Spinal cord (tissue), 10 donors: Measurements from ENCODE around the gene PCDHAC1. TPM values are rescaled to one million over a fixed set of nuclear protein-coding genes. Genes with fewer than 3 reads are reported as not detected.
"Not testable (repeated sequence)": the region's sequence is repeated elsewhere in the genome, so short reads cannot be mapped to it uniquely, and the experiment has no call there.

Experiments used
- DNase-seq, 6 donors: peaks; one replicate each; pipeline versions ENCODE4 v3.0.0 to v3.0.0-alpha.2; 2013 to 2015; ENCODE audit warnings: low spot score in 6 of 6, low read depth in 4 of 6
- H3K27ac ChIP-seq: one replicate; pipeline ENCODE4 v1.5.1; 2013; ENCODE audit warnings: low read depth, low read length, control low read depth
- H3K27me3 ChIP-seq: one replicate; pipeline ENCODE4 v1.6.1; 2013; ENCODE audit warnings: low read length; ENCODE audit not compliant: control insufficient read depth, insufficient read depth
- H3K36me3 ChIP-seq: one replicate; pipeline ENCODE4 v1.6.1; 2013; ENCODE audit warnings: low read length; ENCODE audit not compliant: control insufficient read depth, insufficient read depth
- H3K4me1 ChIP-seq: one replicate; pipeline ENCODE4 v1.6.1; 2013; ENCODE audit warnings: low read length; ENCODE audit not compliant: control insufficient read depth, insufficient read depth
- H3K4me3 ChIP-seq: one replicate; pipeline ENCODE4 v1.5.1; 2013; ENCODE audit warnings: low read depth, low read length, control low read depth
- H3K9me3 ChIP-seq: one replicate; pipeline ENCODE4 v1.6.1; 2013; ENCODE audit warnings: low read length; ENCODE audit not compliant: control insufficient read depth, insufficient read depth
- WGBS: methylation state at CpG from one replicate; pipeline ENCODE4 v1.1.5; 2013; ENCODE audit warnings: missing lambda C conversion rate; ENCODE audit not compliant: insufficient coverage; 5-methylcytosine and 5-hydroxymethylcytosine counted together
- long read RNA-seq, 4 donors: transcript quantifications; one replicate each; lab custom pipeline, GENCODE V29; 2026
- polyA plus RNA-seq, 2 donors: library from polyadenylated mRNA; unstranded; fragments of 120-200 nt; gene quantifications; one replicate each; pipeline ENCODE4 v1.2.1, GENCODE V29; 2013; ENCODE audit not compliant: insufficient read length in 2 of 2
- total RNA-seq, 2 donors: library from RNA; depleted of rRNA in 1 of 2; stranded (reverse); fragments of 120-200 nt in 1 of 2; fragments of >200 nt in 1 of 2; gene quantifications; one replicate each; pipeline versions ENCODE4 v1.2.3 to v1.2.4, GENCODE V29; 2013 to 2014
- donor health status: healthy.

PCDHAC1 gene
- total RNA-seq (10 to 100 TPM in 1 of 2 donors, 1 to 10 TPM in 1; 3.3 to 14.2 TPM), polyA plus RNA-seq (1 to 10 TPM; 3.6 to 3.8 TPM)
- long read RNA-seq, donor 1, full-length matches to known transcripts: 1 of 1 reads
- long read RNA-seq, donor 1, partial matches to known transcripts: 0 of 1 reads
- long read RNA-seq, donor 1, other reads (novel, unspliced or antisense): 0 of 1 reads
- long read RNA-seq, donor 2, full-length matches to known transcripts: 4 of 4 reads
- long read RNA-seq, donor 2, partial matches to known transcripts: 0 of 4 reads
- long read RNA-seq, donor 2, other reads (novel, unspliced or antisense): 0 of 4 reads
- long read RNA-seq, donor 3, full-length matches to known transcripts: 3 of 3 reads
- long read RNA-seq, donor 3, partial matches to known transcripts: 0 of 3 reads
- long read RNA-seq, donor 3, other reads (novel, unspliced or antisense): 0 of 3 reads
- long read RNA-seq, donor 4: 0 reads

GRCh38 chr5:140925806-140926442, at the start of gene PCDHAC1:
PCDHAC1 (plus strand) TSS chr5:140926299; CDS start chr5:140926893, 594 bp downstream.
- under 1% methylated on average over 38 of the region's 41 CpGs for WGBS
- Histone ChIP-seq H3K36me3 (no peaks in the 10 kb centered on the region), H3K9me3 (no peaks in the 10 kb centered on the region), H3K4me3 (peak within 1 kb of the TSS; percentile 47), H3K27ac (no peak within 1 kb of the TSS), H3K4me1 (peaks cover 19% of the 10 kb centered on the region), H3K27me3 (peaks cover 18% of the 10 kb centered on the region)
- DNase-seq: peak in 3 of 6 donors; percentile 2 to 32 (median 23)

- H3K4me1 ChIP-seq, DNase-seq, H3K27me3 ChIP-seq, H3K27ac ChIP-seq, H3K4me3 ChIP-seq: not testable (repeated sequence)
- WGBS: 34% methylated on average over 80 of the region's 80 CpGs
- Histone ChIP-seq H3K9me3 (peaks cover 17% of the 10 kb centered on the region), H3K36me3 (peaks cover 12% of the 10 kb centered on the region)
Measured at GRCh38 chr5:140876541-140877261, 49.4 kb upstream of the PCDHAC1 start.

GRCh38 chr5:140877262-140877581, 48.9 kb upstream of the PCDHAC1 start:
- Histone ChIP-seq H3K27me3 (no peaks in the 10 kb centered on the region), H3K36me3 (peaks cover 13% of the 10 kb centered on the region), H3K4me1 (peaks cover under 1% of the 10 kb centered on the region), H3K27ac (no peak overlapping the region), H3K9me3 (peaks cover 17% of the 10 kb centered on the region), H3K4me3 (no peak overlapping the region)
- 38% methylated on average over 37 of the region's 37 CpGs for WGBS
- no peak for DNase-seq

GRCh38 chr5:140881889-140882590, 44.1 kb upstream of the PCDHAC1 start, which contains the start of gene PCDHA13:
PCDHA13 (plus strand) TSS chr5:140882124; CDS start chr5:140882269, 145 bp downstream.
- Histone ChIP-seq H3K4me1 (peaks cover 7% of the 10 kb centered on the region), H3K36me3 (peaks cover 17% of the 10 kb centered on the region), H3K27me3 (no peaks in the 10 kb centered on the region), H3K27ac (no peak within 1 kb of the TSS), H3K9me3 (peaks cover 27% of the 10 kb centered on the region), H3K4me3 (peak within 1 kb of the TSS; percentile 26)
- 3% methylated on average over 19 of the region's 35 CpGs for WGBS
- DNase-seq: peak in 2 of 6 donors; percentile 38 to 77

- Histone ChIP-seq H3K27ac (no peak overlapping the region), H3K9me3 (peaks cover 23% of the 10 kb centered on the region)
- 13% methylated on average over 12 of the region's 12 CpGs for WGBS
Measured at GRCh38 chr5:140882591-140882899, 43.6 kb upstream of the PCDHAC1 start.

GRCh38 chr5:140883373-140883772, 42.7 kb upstream of the PCDHAC1 start:
- H3K27ac ChIP-seq: no peak overlapping the region
- peaks cover 7% of the 10 kb centered on the region for H3K4me1 ChIP-seq
- H3K36me3 ChIP-seq: peaks cover 11% of the 10 kb centered on the region
- 34% methylated on average over 41 of the region's 41 CpGs for WGBS
- H3K27me3 ChIP-seq: no peaks in the 10 kb centered on the region
- DNase-seq: no peak
- H3K4me3 ChIP-seq: no peak overlapping the region
- H3K9me3 ChIP-seq: peaks cover 22% of the 10 kb centered on the region

More at GRCh38 chr5:140882591-140882899, 43.6 kb upstream of the PCDHAC1 start:
- Histone ChIP-seq H3K4me3 (peak overlapping the region; percentile 26), H3K27me3 (no peaks in the 10 kb centered on the region), H3K36me3 (peaks cover 12% of the 10 kb centered on the region), H3K4me1 (peaks cover 7% of the 10 kb centered on the region)
- DNase-seq: peak in 2 of 6 donors; percentile 16 to 57

- no peak for DNase-seq
- Histone ChIP-seq H3K27me3 (no peaks in the 10 kb centered on the region), H3K9me3 (peaks cover 20% of the 10 kb centered on the region), H3K4me3 (no peak overlapping the region), H3K36me3 (peaks cover 11% of the 10 kb centered on the region), H3K4me1 (peaks cover 7% of the 10 kb centered on the region), H3K27ac (no peak overlapping the region)
- 33% methylated on average over 79 of the region's 79 CpGs for WGBS
Measured at GRCh38 chr5:140883927-140884697, 42.0 kb upstream of the PCDHAC1 start.

GRCh38 chr5:140916325-140916724, 9.8 kb upstream of the PCDHAC1 start:
- H3K4me1 ChIP-seq: no peaks in the 10 kb centered on the region
- peaks cover 1% of the 10 kb centered on the region for H3K9me3 ChIP-seq
- no peaks in the 10 kb centered on the region for H3K27me3 ChIP-seq
- H3K36me3 ChIP-seq: no peaks in the 10 kb centered on the region
- DNase-seq: no peak
- H3K4me3 ChIP-seq: no peak overlapping the region
- no peak overlapping the region for H3K27ac ChIP-seq
- WGBS: no CpG with 5 or more reads among the region's 1 CpG
